Measurements from ENCODE around the gene STIM1. TPM values are rescaled to one million over a fixed set of nuclear protein-coding genes. Genes with fewer than 3 reads are reported as not detected.

The STIM1 gene
- total RNA-seq, 1 experiment from 2014 or later: 18.0 TPM

GRCh38 chr11:3942956-3943497, 87.6 kb downstream of the STIM1 start:
- Mint-ChIP-seq H3K4me1 (no peaks in the 10 kb centered on the region), H3K9me3 (no peaks in the 10 kb centered on the region), H3K27ac (no peak overlapping the region), H3K27me3 (ENCODE audit: low read depth) (no peaks in the 10 kb centered on the region), H3K4me3 (no peak overlapping the region), H3K36me3 (no peaks in the 10 kb centered on the region)
- ChIA-PET POLR2A (no interaction called here), CTCF (interaction anchor here (1.1 kb wide), 1 partner anchor 89 kb away, joined by 3 read pairs; no protein-coding TSS in a partner anchor)
- DNase-seq (ENCODE audit: low spot score) (no peak), ATAC-seq (no peak)
- no peak for TF ChIP-seq MLX (CRISPR knock-in tag; IDR thresholded peaks at IDR 0.05)

- H3K36me3 Mint-ChIP-seq: no peaks in the 10 kb centered on the region
- H3K27me3 Mint-ChIP-seq (ENCODE audit: low read depth): no peaks in the 10 kb centered on the region
- ATAC-seq: no peak
- no peak overlapping the region for H3K4me3 Mint-ChIP-seq
- TF ChIP-seq ESRRA (CRISPR knock-in tag; IDR thresholded peaks at IDR 0.05; ENCODE audit: borderline replicate concordance): no peak
- no peak for TF ChIP-seq SP1 (CRISPR knock-in tag; conservative IDR thresholded peaks at IDR 0.05)
- no peak for TF ChIP-seq ATF2 (CRISPR knock-in tag; IDR thresholded peaks at IDR 0.05; ENCODE audit: borderline replicate concordance, low read depth)
- no peak for TF ChIP-seq TEAD1 (CRISPR knock-in tag; IDR thresholded peaks at IDR 0.05)
- TF ChIP-seq CBFB (CRISPR knock-in tag; IDR thresholded peaks at IDR 0.05; ENCODE audit: low read depth): no peak
- no peak for TF ChIP-seq ATF1 (CRISPR knock-in tag; IDR thresholded peaks at IDR 0.05)
- no peak for TF ChIP-seq TCF7 (CRISPR knock-in tag; IDR thresholded peaks at IDR 0.05; ENCODE audit: low read depth)
- TF ChIP-seq HMGXB4 (CRISPR knock-in tag; IDR thresholded peaks at IDR 0.05): no peak
- TF ChIP-seq IRF1 (CRISPR knock-in tag; IDR thresholded peaks at IDR 0.05): no peak
- H3K4me1 Mint-ChIP-seq: no peaks in the 10 kb centered on the region
- CTCF ChIA-PET: no interaction called here
- no peak overlapping the region for H3K27ac Mint-ChIP-seq
- H3K9me3 Mint-ChIP-seq: no peaks in the 10 kb centered on the region
- no peak for DNase-seq (ENCODE audit: low spot score)
- POLR2A ChIA-PET: no interaction called here
Observed at GRCh38 chr11:3944198-3944597, 88.7 kb downstream of the STIM1 start.

- no peak for DNase-seq (ENCODE audit: low spot score)
- no peaks in the 10 kb centered on the region for H3K27me3 Mint-ChIP-seq (ENCODE audit: low read depth)
- H3K4me3 Mint-ChIP-seq: no peak overlapping the region
- no peak for ATAC-seq
- no peak overlapping the region for H3K27ac Mint-ChIP-seq
- ChIA-PET CTCF (interaction anchor here (0.6 kb wide), 1 partner anchor 37 kb away, joined by 3 read pairs; no protein-coding TSS in a partner anchor), POLR2A (no interaction called here)
- H3K36me3 Mint-ChIP-seq: no peaks in the 10 kb centered on the region
- H3K4me1 Mint-ChIP-seq: peaks cover 7% of the 10 kb centered on the region
- no peaks in the 10 kb centered on the region for H3K9me3 Mint-ChIP-seq
- no peak for TF ChIP-seq ATF2 (CRISPR knock-in tag; IDR thresholded peaks at IDR 0.05; ENCODE audit: borderline replicate concordance, low read depth)
- no peak for TF ChIP-seq RORB (CRISPR knock-in tag; IDR thresholded peaks at IDR 0.05)
- TF ChIP-seq JUN (CRISPR knock-in tag; IDR thresholded peaks at IDR 0.05): no peak
- TF ChIP-seq ELF4 (CRISPR knock-in tag; IDR thresholded peaks at IDR 0.05; ENCODE audit: low read depth): no peak
- TF ChIP-seq ZNF416 (CRISPR knock-in tag; IDR thresholded peaks at IDR 0.05): no peak
- TF ChIP-seq ZNF219 (CRISPR knock-in tag; IDR thresholded peaks at IDR 0.05; ENCODE audit: borderline replicate concordance): no peak
- TF ChIP-seq AR (CRISPR knock-in tag; IDR thresholded peaks at IDR 0.05): no peak
- TF ChIP-seq PRDM15 (CRISPR knock-in tag; IDR thresholded peaks at IDR 0.05): no peak
Observed at GRCh38 chr11:3946455-3947017, 91.1 kb downstream of the STIM1 start.

Data from WTC11 (cell line).